Neural progenitor cell (in vitro differentiated cells): Measurements from ENCODE around the gene CYP4F12.

ENCODE experiments used
- CTCF ChIP-seq: fragments of 200-600 bp; sonication (generic); IDR thresholded peaks from 2 replicates; pipeline ENCODE4 v1.5.1; 2017; ENCODE audit warnings: antibody characterized with exemption, mild to moderate bottlenecking
- EZH2 ChIP-seq: fragments of 200-600 bp; sonication (generic); IDR thresholded peaks from 2 replicates; pipeline ENCODE4 v1.6.1; 2017; ENCODE audit warnings: antibody characterized with exemption, mild to moderate bottlenecking, moderate library complexity

DNA sequence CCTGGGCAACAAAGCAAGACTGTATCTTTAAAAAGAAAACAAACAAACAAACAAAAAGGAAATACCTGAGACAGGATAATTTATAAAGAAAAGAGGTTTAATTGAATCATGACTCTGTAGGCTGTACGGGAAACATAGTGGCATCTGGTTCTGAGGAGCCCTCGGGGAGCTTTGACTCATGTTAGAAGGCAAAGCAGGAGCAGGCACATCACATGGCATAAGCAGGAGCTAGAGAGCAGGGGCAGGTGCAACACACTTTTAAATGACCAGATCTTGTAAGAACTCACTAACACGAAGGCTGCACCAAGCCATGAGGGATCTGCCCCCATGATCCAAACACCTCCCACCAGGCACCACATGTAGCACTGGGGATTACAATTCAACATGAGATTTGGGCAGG lies 41.8 kb downstream of the CYP4F12 start:
- TF ChIP-seq EZH2: no peak
- TF ChIP-seq CTCF: no peak
